ENCODE measurements around the gene RAB34. TPM values are rescaled to one million over a fixed set of nuclear protein-coding genes. Genes with fewer than 3 reads are reported as not detected.

RAB34 gene
- total RNA-seq, 1 experiment from 2014 or later = 1.2 TPM

DNA sequence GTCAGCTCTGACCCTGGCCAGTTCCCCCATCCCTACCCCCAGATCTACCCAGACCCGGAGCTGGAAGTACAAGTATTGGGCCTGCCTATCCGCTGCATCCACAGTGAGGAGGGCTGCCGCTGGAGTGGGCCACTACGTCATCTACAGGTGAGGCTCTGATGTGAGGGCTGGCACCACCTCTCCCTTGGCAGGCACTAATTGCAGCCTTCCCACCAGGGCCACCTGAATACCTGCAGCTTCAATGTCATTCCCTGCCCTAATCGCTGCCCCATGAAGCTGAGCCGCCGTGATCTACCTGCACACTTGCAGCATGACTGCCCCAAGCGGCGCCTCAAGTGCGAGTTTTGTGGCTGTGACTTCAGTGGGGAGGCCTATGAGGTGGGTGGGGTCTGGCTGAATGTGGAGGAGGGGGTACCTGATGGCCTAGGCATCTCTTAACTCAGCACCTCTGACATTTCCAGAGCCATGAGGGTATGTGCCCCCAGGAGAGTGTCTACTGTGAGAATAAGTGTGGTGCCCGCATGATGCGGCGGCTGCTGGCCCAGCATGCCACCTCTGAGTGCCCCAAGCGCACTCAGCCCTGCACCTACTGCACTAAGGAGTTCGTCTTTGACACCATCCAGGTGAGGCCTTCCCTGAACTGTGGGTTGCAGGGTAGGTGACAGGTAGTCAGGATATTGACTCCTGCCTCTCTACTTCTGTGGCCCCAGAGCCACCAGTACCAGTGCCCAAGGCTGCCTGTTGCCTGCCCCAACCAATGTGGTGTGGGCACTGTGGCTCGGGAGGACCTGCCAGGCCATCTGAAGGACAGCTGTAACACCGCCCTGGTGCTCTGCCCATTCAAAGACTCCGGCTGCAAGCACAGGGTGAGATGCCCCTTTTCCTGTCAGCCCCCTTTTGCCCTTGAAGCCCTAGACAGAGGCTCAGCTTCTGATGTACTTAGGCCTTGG lies 30.4 kb upstream of the RAB34 start:
- Histone ChIP-seq H3K9me3 (no peaks in the 10 kb centered on the region), H3K4me3 (ENCODE audit: low read depth, low read length) (no peak overlapping the region), H3K4me1 (peaks cover 28% of the 10 kb centered on the region), H3K36me3 (ENCODE audit: control insufficient read depth, insufficient read depth, low read length) (peaks cover 24% of the 10 kb centered on the region), H3K27me3 (replicated peaks; ENCODE audit: control insufficient read depth, insufficient read depth, low read length) (no peaks in the 10 kb centered on the region)
- no peak for DNase-seq
- ChIA-PET POLR2A (interaction anchor here (1.5 to 8.1 kb wide), 2 partner anchors 21 to 38 kb away, joined by 3 to 165 read pairs; partner anchors contain the start of genes NEK8 and TLCD1), CTCF (interaction anchor here (5.6 to 9.5 kb wide), 2 partner anchors 17 to 21 kb away, joined by 42 to 324 read pairs; partner anchors contain the start of genes NEK8 and TLCD1)
- BruUV-seq (replicated peaks) = no TSS peak
- Mint-ChIP-seq H3K27me3 (ENCODE audit: insufficient read depth, unreplicated experiment) (no peaks in the 10 kb centered on the region), H3K4me3 (ENCODE audit: unreplicated experiment) (peak overlapping the region; percentile 43), H3K36me3 (ENCODE audit: insufficient read depth, unreplicated experiment) (peaks cover 93% of the 10 kb centered on the region), H3K27ac (ENCODE audit: unreplicated experiment) (peak overlapping the region; percentile 81), H3K9me3 (ENCODE audit: unreplicated experiment) (no peaks in the 10 kb centered on the region), H3K4me1 (ENCODE audit: low read depth, unreplicated experiment) (peaks cover 12% of the 10 kb centered on the region)
- TF ChIP-seq, protein P1, sequence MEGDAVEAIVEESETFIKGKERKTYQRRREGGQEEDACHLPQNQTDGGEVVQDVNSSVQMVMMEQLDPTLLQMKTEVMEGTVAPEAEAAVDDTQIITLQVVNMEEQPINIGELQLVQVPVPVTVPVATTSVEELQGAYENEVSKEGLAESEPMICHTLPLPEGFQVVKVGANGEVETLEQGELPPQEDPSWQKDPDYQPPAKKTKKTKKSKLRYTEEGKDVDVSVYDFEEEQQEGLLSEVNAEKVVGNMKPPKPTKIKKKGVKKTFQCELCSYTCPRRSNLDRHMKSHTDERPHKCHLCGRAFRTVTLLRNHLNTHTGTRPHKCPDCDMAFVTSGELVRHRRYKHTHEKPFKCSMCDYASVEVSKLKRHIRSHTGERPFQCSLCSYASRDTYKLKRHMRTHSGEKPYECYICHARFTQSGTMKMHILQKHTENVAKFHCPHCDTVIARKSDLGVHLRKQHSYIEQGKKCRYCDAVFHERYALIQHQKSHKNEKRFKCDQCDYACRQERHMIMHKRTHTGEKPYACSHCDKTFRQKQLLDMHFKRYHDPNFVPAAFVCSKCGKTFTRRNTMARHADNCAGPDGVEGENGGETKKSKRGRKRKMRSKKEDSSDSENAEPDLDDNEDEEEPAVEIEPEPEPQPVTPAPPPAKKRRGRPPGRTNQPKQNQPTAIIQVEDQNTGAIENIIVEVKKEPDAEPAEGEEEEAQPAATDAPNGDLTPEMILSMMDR (IDR thresholded peaks at IDR 0.05; ENCODE audit: insufficient read depth in 1 of 2, low read depth in 1 of 2, low read length in 1 of 2, severe bottlenecking in 1 of 2, unreplicated experiment in 1 of 2) = no peak
- intact Hi-C loops (cut with micrococcal nuclease; ENCODE audit: unreplicated experiment) = no loop called here

DNA sequence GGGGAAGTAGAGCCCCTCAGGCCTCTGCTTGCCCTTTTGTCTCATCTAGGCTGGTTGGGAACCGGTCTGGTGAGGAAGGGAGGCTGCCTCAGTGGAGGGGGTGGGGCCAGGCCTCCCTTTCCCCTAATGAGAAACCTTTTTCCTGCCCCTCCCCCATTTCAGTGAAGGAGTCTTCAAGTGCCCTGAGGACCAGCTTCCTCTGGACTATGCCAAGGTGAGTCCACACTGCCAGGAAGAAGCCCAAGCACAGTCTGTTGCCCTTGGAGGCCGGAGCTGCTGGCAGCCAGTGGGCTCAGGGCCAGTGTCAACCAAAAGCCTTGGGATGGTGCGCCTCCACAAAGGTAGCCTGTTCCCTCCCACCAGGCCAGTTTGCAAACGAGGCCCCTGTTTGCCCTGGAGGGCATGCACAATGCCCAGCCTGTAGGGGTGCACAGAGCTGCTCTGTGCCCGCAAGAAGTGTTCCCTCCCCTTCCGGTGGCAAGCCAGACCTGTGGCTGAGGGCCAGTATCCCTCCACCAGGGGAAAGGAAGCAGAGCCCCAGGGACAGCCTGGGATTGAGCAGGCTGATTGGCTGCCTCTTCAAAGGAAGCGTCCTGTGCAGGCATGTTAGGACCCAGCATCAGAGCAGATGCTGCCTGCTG lies 29.5 kb upstream of the RAB34 start:
- Mint-ChIP-seq H3K27ac (ENCODE audit: unreplicated experiment) (peak overlapping the region; percentile 96), H3K27me3 (ENCODE audit: insufficient read depth, unreplicated experiment) (no peaks in the 10 kb centered on the region), H3K36me3 (ENCODE audit: insufficient read depth, unreplicated experiment) (peaks cover 91% of the 10 kb centered on the region), H3K4me3 (ENCODE audit: unreplicated experiment) (peak overlapping the region; percentile 95), H3K4me1 (ENCODE audit: low read depth, unreplicated experiment) (peaks cover 12% of the 10 kb centered on the region), H3K9me3 (ENCODE audit: unreplicated experiment) (no peaks in the 10 kb centered on the region)
- Histone ChIP-seq H3K27me3 (replicated peaks; ENCODE audit: control insufficient read depth, insufficient read depth, low read length) (no peaks in the 10 kb centered on the region), H3K9me3 (no peaks in the 10 kb centered on the region), H3K36me3 (ENCODE audit: control insufficient read depth, insufficient read depth, low read length) (peaks cover 24% of the 10 kb centered on the region), H3K4me1 (peaks cover 35% of the 10 kb centered on the region), H3K4me3 (ENCODE audit: low read depth, low read length) (peak overlapping the region; percentile 23; the same call in 1 of the 2 replicates)
- BruUV-seq (replicated peaks) = no TSS peak
- POLR2A ChIA-PET = interaction anchor here (6.4 to 8.1 kb wide), 2 partner anchors 20 to 27 kb away, joined by 52 to 165 read pairs; partner anchors contain the start of genes NEK8, RPL23A and TLCD1
- intact Hi-C loops (cut with micrococcal nuclease; ENCODE audit: unreplicated experiment) = no loop called here
- CTCF ChIA-PET = interaction anchor here (1.5 to 9.5 kb wide), 3 partner anchors 16 to 36 kb away, joined by 18 to 324 read pairs (median 22); partner anchors contain the start of genes NEK8, PROCA1 and TLCD1
- TF ChIP-seq, protein P1 (IDR thresholded peaks at IDR 0.05; ENCODE audit: insufficient read depth in 1 of 2, low read depth in 1 of 2, low read length in 1 of 2, severe bottlenecking in 1 of 2, unreplicated experiment in 1 of 2) = no peak
- peak; percentile 78 to 82 for DNase-seq

DNA sequence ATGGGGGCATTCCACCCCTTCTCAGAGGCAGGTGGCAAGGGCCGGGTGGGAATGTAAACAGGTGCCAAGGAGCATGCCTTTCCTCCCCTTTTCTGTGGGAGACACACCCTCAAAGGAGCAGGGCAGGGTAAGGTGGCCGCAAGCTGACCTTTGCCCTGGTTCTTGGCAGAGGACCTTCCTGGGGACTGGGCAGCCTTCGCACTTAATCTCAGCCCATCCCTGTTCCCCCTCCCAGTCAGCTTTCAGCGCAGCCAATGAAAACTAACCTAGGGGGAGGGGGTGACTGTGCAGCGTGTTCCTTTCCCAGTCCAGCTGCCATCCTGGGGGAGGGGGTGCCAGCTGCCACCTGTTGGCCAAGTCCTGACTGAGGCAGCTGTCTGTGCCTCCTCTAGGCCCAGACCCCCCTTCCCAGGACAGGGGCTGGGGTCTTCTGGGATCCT lies 29.0 kb upstream of the RAB34 start:
- Mint-ChIP-seq H3K36me3 (ENCODE audit: insufficient read depth, unreplicated experiment) (peaks cover 91% of the 10 kb centered on the region), H3K27me3 (ENCODE audit: insufficient read depth, unreplicated experiment) (no peaks in the 10 kb centered on the region), H3K4me3 (ENCODE audit: unreplicated experiment) (peak overlapping the region; percentile 95), H3K9me3 (ENCODE audit: unreplicated experiment) (no peaks in the 10 kb centered on the region), H3K4me1 (ENCODE audit: low read depth, unreplicated experiment) (peaks cover 12% of the 10 kb centered on the region), H3K27ac (ENCODE audit: unreplicated experiment) (peak overlapping the region; percentile 96)
- H3K4me3 ChIP-seq (ENCODE audit: low read depth, low read length) = peak overlapping the region; percentile 68
- peaks cover 24% of the 10 kb centered on the region for H3K36me3 ChIP-seq (ENCODE audit: control insufficient read depth, insufficient read depth, low read length)
- POLR2A ChIA-PET = interaction anchor here (0.6 to 8.1 kb wide), 3 partner anchors 12 to 27 kb away, joined by 5 to 165 read pairs (median 52); partner anchors contain the start of genes NEK8, RPL23A and TLCD1
- H3K4me1 ChIP-seq = peaks cover 40% of the 10 kb centered on the region
- TF ChIP-seq, protein P1 (IDR thresholded peaks at IDR 0.05; ENCODE audit: insufficient read depth in 1 of 2, low read depth in 1 of 2, low read length in 1 of 2, severe bottlenecking in 1 of 2, unreplicated experiment in 1 of 2) = no peak
- CTCF ChIA-PET = interaction anchor here (1.5 to 9.5 kb wide), 3 partner anchors 17 to 36 kb away, joined by 18 to 324 read pairs (median 22); partner anchors contain the start of genes NEK8, PROCA1 and TLCD1
- intact Hi-C loops (cut with micrococcal nuclease; ENCODE audit: unreplicated experiment) = no loop called here
- DNase-seq = peak; percentile 84 to 88
- BruUV-seq (replicated peaks) = no TSS peak
- H3K9me3 ChIP-seq = no peaks in the 10 kb centered on the region
- H3K27me3 ChIP-seq (replicated peaks; ENCODE audit: control insufficient read depth, insufficient read depth, low read length) = no peaks in the 10 kb centered on the region

All from Caco-2 (cell line).